Vagina (tissue), 2 donors: Measurements from ENCODE around the gene GALR2. TPM values are rescaled to one million over a fixed set of nuclear protein-coding genes. Genes with fewer than 3 reads are reported as not detected.
"Not testable (repeated sequence)": the region's sequence is repeated elsewhere in the genome, so short reads cannot be mapped to it uniquely, and the experiment has no call there.

Experiments
- DNase-seq, 2 donors: peaks; one replicate each; pipeline ENCODE4 v3.0.0-alpha.2; 2017; ENCODE audit errors: extremely low spot score in 2 of 2
- H3K27ac ChIP-seq: fragments of 200-600 bp; sonication (generic); one replicate; pipeline ENCODE4 v1.5.1; 2019
- H3K27me3 ChIP-seq: fragments of 200-600 bp; sonication (generic); one replicate; pipeline ENCODE4 v1.5.1; 2019
- H3K36me3 ChIP-seq, 2 donors: fragments of 200-600 bp; sonication (generic); one replicate each; pipeline ENCODE4 v1.5.1; 2017 to 2019
- H3K4me1 ChIP-seq: fragments of 200-600 bp; sonication (generic); one replicate; pipeline ENCODE4 v1.5.1; 2019
- H3K4me3 ChIP-seq, 2 donors: fragments of 200-600 bp; sonication (generic); 1 replicate in 1 of 2; 2 replicates in 1 of 2; pipeline ENCODE4 v1.5.1; 2016 to 2019
- H3K9me3 ChIP-seq: fragments of 200-600 bp; sonication (generic); one replicate; pipeline ENCODE4 v1.5.1; 2019
- CTCF ChIP-seq, 3 experiments: fragments of 450-650 bp in 2 of 3; fragments of 200-600 bp in 1 of 3; sonication (generic) in 1 of 3; IDR thresholded peaks; one replicate each; pipeline ENCODE4 v1.5.1; 2017 to 2019; ENCODE audit warnings: antibody characterized with exemption in 3 of 3, mild to moderate bottlenecking in 2 of 3, moderate library complexity in 2 of 3
- POLR2A ChIP-seq, 2 donors: fragments of 450-650 bp; IDR thresholded peaks; one replicate each; pipeline ENCODE4 v1.6.1; 2017; ENCODE audit warnings: antibody characterized with exemption in 2 of 2, mild to moderate bottlenecking in 2 of 2, moderate library complexity in 2 of 2
- POLR2AphosphoS5 ChIP-seq, 2 donors: sonication (generic); formaldehyde crosslinking; IDR thresholded peaks; one replicate each; pipeline ENCODE4 v1.9.0; 2017; ENCODE audit warnings: antibody characterized with exemption in 2 of 2, mild to moderate bottlenecking in 2 of 2, low read depth in 1 of 2; ENCODE audit not compliant: insufficient read depth in 1 of 2
- intact Hi-C: fragments of 100-400 bp; cut with DNase I; formaldehyde crosslinking; loops from one replicate; pipeline ENCODE4 v1.15.1; 2023
- total RNA-seq: library from RNA; depleted of rRNA; stranded (reverse); fragments of >200 nt; gene quantifications from one replicate; pipeline ENCODE4 v1.2.3, GENCODE V29; 2016

Gene GALR2
- total RNA-seq, 1 donor from 2014 or later, result not detected

GRCh38 chr17:76077584-76078110 lies 3.1 kb downstream of the GALR2 start:
- H3K27ac ChIP-seq, result no peak overlapping the region
- no peak overlapping the region for H3K4me3 ChIP-seq
- peaks cover 56% of the 10 kb centered on the region for H3K4me1 ChIP-seq
- peaks cover 32% of the 10 kb centered on the region for H3K27me3 ChIP-seq
- no peaks in the 10 kb centered on the region for H3K36me3 ChIP-seq
- TF ChIP-seq POLR2AphosphoS5 (IDR thresholded peaks at IDR 0.05; ENCODE audit: insufficient read depth in 1 of 2, low read depth in 1 of 2) (no peak), POLR2A (IDR thresholded peaks at IDR 0.05) (no peak), CTCF (IDR thresholded peaks at IDR 0.05) (no peak)
- H3K9me3 ChIP-seq, result no peaks in the 10 kb centered on the region
- intact Hi-C loops, result no loop called here
- DNase-seq, result no peak

DNA sequence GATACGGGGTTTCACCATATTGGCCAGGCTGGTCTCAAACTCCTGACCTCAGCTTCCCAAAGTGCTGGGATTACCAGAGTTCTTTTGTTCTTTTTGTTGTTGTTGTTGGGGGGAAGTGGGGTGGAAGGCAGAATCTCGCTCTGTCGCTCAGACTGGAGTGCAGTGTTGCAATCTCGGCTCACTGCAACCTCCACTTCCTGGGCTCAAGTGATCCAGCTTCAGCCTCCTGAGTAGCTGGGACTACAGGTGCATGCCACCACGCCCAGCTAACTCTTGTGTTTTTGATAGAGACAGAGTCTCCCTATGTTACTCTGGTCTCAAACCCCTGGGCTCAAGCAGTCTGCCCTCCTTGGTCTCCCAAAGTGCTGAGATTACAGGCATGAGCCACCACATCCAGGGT lies 3.8 kb downstream of the GALR2 start:
- H3K36me3 ChIP-seq, H3K4me3 ChIP-seq, H3K9me3 ChIP-seq, DNase-seq, H3K27ac ChIP-seq, intact Hi-C loops: not testable (repeated sequence)
- Histone ChIP-seq H3K4me1 (peaks cover 49% of the 10 kb centered on the region), H3K27me3 (peaks cover 32% of the 10 kb centered on the region)

DNA sequence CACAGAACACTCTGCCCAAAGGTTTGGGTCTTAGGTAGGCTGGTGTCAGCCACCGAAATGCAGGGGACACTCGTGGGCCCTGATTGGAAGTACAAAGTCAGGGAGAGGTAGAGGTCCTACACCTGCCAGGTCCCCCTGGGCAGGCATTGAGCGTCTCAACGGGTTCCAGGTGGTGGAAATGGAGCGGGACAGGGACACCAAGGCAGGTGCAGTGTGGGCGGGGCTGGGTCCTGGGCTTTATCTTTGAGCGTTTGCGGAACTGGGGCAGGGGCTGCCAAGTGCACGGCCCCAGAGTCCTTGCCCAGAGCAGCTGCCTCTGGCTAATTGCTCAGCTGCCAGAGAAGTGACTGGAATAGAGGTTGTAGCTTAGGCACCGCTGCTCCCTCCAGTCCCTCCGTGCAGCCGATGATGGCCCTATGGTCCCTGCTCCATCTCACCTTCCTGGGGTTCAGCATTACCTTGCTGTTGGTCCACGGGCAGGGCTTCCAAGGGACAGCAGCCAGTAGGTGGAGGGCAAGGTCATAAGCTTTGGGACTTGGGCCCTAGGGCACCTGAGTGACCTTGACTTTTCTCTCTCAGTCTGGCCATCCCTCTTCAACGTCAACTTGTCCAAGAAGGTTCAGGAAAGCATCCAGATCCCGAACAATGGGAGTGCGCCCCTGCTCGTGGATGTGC lies 4.4 kb downstream of the GALR2 start, which contains the start of gene ZACN:
Gene ZACN, plus strand, starts transcription at position 323 of the 675 bp plus-strand sequence. Its CDS starts 83 bp downstream, at position 406.
- no peak for TF ChIP-seq POLR2AphosphoS5 (IDR thresholded peaks at IDR 0.05; ENCODE audit: insufficient read depth in 1 of 2, low read depth in 1 of 2)
- H3K27me3 ChIP-seq, result peaks cover 29% of the 10 kb centered on the region
- peaks cover 0 to 11% of the 10 kb centered on the region in 2 donors for H3K36me3 ChIP-seq
- intact Hi-C loops, result no loop called here
- no peak within 1 kb of the TSS for H3K4me3 ChIP-seq
- no peak for DNase-seq
- H3K27ac ChIP-seq, result no peak within 1 kb of the TSS
- H3K9me3 ChIP-seq, result no peaks in the 10 kb centered on the region
- H3K4me1 ChIP-seq, result peaks cover 48% of the 10 kb centered on the region

DNA sequence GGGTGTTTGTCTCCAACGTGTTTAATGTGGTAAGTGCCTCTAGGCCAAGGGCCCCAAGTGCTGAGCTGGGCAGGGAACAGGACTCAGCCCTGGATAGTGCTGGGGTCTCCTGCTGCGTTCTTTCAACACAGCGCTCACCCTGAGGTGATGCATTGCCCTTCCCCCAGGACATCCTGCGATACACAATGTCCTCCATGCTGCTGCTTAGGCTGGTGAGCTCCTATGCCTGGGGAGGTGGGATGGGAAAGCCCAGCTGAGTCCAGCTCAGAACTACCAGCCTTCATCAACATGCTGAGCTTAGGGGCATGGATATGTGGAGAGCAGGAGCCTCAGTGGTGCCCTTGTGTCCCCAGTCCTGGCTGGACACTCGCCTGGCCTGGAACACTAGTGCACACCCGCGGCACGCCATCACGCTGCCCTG lies 5.0 kb downstream of the GALR2 start:
- H3K36me3 ChIP-seq, result peaks cover 0 to 16% of the 10 kb centered on the region in 2 donors
- no peak for TF ChIP-seq POLR2A (IDR thresholded peaks at IDR 0.05)
- no peak for TF ChIP-seq CTCF (IDR thresholded peaks at IDR 0.05)
- no peak for TF ChIP-seq POLR2AphosphoS5 (IDR thresholded peaks at IDR 0.05; ENCODE audit: insufficient read depth in 1 of 2, low read depth in 1 of 2)
- H3K4me3 ChIP-seq, result no peak overlapping the region
- intact Hi-C loops, result no loop called here
- no peak for DNase-seq
- H3K9me3 ChIP-seq, result no peaks in the 10 kb centered on the region
- peaks cover 24% of the 10 kb centered on the region for H3K27me3 ChIP-seq
- H3K27ac ChIP-seq, result no peak overlapping the region
- H3K4me1 ChIP-seq, result peaks cover 43% of the 10 kb centered on the region

GRCh38 chr17:76079956-76080767 lies 5.6 kb downstream of the GALR2 start:
- DNase-seq, result no peak
- Histone ChIP-seq H3K27me3 (peaks cover 18% of the 10 kb centered on the region), H3K4me1 (peaks cover 37% of the 10 kb centered on the region), H3K36me3 (peaks cover 0 to 22% of the 10 kb centered on the region in 2 donors), H3K27ac (no peak overlapping the region), H3K9me3 (no peaks in the 10 kb centered on the region), H3K4me3 (no peak overlapping the region)
- intact Hi-C loops, result no loop called here
- TF ChIP-seq POLR2A (IDR thresholded peaks at IDR 0.05) (no peak), CTCF (IDR thresholded peaks at IDR 0.05) (no peak), POLR2AphosphoS5 (IDR thresholded peaks at IDR 0.05; ENCODE audit: insufficient read depth in 1 of 2, low read depth in 1 of 2) (no peak)
